NCI-H69 (cell line): ENCODE measurements around the gene PKP1.

ENCODE experiments used
- DNase-seq: peaks from one replicate; lab custom pipeline; 2025; lab: John Stamatoyannopoulos, UW

Gene PKP1

DNA sequence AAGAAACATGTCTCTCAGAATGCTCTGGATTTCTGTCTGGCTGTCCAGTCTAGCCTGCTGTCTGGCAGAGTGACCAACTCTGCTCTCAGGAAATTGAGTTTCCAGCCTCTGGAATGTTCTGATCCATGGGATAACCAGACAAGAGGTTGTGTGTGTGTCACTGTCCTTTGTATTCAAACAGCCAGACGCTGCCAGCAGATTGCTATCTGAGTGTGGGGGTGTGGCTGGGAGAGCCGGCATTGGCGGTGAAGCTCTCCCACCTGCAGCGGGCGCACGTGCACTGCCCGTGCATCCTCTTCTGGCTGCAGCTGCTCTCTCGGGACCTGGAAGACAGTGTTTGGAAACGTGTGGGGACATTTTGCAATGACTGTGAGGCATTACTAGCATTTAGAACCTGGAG lies 26.1 kb downstream of the PKP1 start:
- DNase-seq, result peak; percentile 95

DNA sequence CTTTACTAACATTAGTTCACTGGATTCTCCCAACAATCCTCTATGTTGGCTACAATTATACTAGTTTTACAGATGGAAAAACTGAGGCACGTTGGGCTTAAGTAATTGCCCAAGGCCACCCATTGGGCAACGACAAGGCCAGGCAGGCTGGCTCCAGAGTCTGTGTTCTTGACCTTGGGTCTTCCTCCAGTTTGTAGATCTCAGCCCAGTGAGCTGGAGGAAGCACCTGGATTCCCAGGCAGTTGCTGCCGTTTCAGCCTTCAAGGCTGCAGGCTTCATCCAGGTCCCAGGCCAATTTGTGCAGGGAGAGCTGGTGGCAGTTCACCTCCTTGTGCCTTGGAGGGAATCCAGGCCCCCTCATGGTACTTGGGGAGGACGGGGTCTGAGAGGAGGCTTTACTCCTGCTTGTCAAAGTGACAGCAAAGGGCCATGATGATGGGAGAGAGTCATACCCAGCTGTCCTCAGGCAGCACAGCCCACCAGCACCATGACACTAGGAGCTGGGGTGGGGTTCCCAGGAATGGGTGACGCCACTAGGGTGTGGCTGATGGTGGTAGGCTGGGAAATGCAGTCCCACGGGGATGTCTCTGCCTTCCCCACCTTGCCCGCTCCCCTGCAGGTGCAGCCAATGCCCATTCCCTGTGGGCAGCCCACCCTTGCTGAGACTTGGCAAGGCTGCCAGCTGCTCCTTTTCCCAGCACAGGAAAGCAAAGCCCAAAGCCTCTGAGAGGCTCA lies 27.1 kb downstream of the PKP1 start:
- DNase-seq, result peak; percentile 61

DNA sequence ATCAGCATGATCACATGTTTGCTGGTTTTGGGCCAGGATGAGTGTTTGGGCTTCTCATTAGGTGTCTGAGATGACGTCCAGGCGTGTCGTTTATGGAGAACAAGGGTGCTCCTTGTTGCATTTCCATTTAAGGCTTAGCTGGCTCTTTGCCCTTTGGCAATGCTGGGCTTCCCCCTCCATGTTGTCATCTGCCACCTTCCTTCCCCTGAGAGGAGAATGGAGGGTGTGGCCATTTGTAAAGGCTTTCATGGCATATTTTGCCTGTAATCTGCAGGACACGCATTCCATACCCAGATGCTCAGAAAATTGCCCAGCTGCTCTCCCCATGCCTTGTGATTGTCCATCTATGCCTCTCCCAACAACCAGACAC lies 27.7 kb downstream of the PKP1 start:
- peak; percentile 96 for DNase-seq

DNA sequence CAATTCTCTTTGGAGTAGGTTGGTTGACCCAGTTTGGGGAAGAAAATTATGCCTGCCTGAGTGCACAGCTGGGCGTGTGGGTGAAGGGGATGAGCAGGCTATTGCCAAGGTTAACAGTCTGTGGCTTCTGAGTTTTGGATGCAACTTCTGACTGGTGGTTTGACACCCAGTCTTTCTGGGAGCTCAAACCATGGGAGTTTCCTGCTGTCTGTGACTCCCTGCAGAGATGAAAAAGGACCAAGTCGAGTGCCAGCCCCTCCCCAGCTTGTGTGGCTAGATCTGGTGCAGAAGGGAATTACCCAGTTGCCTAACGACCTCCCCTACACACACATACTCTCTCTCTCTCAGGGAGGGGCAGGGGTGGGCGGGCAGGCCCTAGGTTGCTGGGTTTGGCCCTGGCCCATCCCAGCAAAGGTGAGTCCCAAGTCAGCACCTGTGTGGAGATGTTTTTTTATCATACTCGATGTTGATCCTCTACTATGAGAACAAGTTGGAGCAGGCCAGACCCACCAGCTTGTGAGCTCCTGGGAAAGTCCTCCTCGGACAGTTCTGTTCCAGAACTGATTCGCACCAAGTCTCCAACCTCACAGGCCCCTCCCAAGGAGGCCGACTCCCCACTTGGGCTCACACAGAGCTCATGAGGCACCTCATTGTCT lies 28.2 kb downstream of the PKP1 start:
- no peak for DNase-seq

DNA sequence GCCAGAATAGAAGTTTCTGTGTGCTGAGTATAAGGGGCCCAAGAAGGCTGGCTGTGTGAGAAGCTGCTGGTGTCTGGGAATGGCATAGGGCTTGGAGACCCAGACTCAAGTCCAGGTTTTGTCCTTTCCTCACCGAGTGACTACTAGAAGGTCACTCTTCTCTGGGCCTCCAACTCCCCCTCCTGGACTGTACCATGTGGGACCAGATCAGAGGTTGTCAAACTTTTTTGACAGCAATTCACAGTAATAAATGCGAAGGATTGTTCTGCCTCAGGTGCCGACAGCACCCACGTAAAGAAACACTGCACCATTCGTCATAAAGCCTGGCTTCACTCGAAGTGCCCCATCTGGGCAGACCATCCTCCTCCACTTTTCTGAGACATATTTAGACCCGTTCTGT lies 29.0 kb downstream of the PKP1 start:
- DNase-seq, result no peak

DNA sequence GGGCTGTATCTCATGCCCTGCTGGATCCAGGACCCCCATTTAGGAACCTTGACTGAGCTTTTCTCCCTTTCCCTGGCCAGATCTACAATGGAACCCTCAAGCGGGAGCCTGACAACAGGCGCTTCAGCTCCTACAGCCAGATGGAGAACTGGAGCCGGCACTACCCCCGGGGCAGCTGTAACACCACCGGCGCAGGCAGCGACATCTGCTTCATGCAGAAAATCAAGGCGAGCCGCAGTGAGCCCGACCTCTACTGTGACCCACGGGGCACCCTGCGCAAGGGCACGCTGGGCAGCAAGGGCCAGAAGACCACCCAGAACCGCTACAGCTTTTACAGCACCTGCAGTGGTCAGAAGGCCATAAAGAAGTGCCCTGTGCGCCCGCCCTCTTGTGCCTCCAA lies 29.8 kb downstream of the PKP1 start:
- no peak for DNase-seq

DNA sequence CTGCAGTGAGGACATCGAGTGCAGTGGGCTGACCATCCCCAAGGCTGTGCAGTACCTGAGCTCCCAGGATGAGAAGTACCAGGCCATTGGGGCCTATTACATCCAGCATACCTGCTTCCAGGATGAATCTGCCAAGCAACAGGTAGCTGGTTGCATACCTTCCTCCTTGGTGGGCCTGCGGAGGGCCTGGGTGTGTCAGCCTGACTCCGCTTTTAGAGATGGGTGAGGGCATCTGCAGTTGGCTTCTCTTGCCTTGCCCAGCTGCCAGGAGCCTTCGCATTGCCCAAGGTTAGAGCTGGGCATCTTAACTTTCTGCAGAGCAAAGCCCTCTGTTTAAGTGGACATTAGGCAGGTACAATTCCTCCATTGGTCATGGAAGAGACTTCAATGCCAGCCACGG lies 33.2 kb downstream of the PKP1 start:
- no peak for DNase-seq

DNA sequence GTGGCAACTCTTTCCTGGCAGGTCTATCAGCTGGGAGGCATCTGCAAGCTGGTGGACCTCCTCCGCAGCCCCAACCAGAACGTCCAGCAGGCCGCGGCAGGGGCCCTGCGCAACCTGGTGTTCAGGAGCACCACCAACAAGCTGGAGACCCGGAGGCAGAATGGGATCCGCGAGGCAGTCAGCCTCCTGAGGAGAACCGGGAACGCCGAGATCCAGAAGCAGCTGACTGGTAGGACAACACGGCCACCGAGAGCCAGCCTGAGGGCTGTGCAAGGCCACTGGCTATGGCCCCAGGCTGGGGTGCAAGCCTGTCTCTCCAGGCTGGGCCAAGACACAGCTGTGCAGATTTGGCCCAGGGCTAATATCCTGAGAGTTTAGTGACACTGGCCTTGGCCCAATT lies 34.2 kb downstream of the PKP1 start:
- DNase-seq, result no peak

DNA sequence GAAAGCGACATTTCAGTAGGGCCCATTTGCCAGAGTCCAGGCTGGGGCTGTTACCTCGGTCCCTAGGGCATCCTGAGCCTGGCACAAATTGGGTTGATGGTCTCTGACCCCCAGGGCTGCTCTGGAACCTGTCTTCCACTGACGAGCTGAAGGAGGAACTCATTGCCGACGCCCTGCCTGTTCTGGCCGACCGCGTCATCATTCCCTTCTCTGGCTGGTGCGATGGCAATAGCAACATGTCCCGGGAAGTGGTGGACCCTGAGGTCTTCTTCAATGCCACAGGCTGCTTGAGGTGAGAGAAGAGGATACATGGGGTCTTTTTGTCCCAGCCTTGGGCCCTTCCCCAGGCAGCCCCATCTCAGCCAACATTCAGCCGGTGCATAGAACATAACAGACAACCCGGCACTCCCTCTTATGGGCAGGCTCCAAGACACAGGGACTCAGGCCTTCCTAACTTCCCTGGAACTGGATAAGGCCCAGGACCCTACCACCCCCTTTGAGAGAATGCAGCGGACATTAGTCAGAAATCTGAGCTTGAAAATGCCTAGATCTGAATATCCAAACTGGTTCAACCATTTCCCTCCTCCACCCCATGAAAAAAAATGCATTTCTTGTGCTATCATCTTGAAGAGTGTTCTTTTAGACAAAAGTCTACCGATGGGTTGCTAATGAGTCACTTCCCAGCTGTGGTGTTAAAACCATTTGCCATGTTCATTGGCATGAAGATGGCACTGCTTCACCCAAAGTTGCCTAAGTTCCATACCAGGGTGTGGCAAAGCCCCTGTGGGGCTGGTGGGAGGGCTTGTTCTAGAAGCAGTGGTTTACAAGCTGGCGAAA lies 35.4 kb downstream of the PKP1 start:
- no peak for DNase-seq

DNA sequence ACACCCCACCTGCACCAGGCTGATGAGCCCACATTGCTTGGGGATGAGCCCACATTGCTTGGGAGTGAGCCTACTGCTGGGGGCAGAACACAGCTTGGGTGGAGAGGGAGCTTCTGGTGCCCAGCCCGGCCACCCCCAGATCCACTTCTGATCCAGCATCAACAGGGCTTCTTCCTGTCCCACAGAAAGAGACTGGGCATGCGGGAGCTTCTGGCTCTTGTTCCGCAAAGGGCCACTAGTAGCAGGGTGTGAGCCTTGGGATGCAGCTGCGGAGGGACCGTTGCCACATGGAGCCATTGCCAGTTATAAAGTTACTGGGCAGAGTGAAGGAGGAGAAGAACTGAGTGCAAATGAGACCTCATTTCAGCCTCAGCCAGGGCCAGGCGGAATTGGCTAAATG lies 36.3 kb downstream of the PKP1 start:
- no peak for DNase-seq

DNA sequence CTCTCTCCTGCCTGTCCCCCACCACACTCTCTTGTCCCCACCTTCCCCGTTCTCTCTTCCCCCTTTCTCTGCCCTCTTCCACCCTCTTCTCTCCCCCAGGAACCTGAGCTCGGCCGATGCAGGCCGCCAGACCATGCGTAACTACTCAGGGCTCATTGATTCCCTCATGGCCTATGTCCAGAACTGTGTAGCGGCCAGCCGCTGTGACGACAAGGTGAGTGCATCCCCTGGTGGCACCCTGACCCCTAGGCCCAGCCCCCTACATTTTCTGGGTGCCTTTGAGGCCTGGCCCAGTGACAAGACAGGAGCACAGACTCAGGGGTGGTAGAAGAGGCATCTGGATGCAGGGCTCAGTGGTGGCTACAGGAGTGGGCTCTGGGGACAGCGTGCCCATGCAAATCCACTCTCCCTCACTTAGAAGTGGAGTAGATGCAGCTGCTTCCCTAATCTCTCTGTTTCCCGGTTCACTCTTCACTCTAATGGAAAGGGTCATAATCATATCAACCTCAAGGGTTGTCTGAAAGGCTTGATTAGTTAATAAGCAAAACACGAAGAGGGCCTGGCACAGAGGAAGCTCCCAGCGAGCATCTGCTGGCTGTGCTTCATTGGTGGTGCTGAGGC lies 37.0 kb downstream of the PKP1 start:
- DNase-seq, result no peak

DNA sequence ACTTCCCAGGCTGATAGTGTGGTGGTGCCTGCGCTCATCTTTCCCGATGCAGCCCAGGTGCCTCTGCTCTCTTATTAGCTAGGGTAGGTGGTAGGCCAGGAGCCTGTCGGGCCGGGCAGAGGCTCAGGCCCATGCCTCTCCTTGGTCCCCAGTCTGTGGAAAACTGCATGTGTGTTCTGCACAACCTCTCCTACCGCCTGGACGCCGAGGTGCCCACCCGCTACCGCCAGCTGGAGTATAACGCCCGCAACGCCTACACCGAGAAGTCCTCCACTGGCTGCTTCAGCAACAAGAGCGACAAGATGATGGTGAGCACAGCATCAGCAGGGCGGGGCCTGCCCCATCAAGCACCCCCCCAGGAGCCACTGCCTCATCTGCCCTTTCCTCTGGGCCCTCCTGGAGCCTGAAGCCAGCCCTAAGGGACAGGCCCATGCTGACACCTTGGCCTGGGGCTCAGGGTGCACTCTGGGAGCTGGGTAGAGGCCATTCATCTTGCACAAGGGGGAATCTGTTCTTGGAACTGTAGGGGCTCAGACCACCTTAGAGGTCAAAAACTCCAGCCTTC lies 38.6 kb downstream of the PKP1 start:
- DNase-seq, result no peak

DNA sequence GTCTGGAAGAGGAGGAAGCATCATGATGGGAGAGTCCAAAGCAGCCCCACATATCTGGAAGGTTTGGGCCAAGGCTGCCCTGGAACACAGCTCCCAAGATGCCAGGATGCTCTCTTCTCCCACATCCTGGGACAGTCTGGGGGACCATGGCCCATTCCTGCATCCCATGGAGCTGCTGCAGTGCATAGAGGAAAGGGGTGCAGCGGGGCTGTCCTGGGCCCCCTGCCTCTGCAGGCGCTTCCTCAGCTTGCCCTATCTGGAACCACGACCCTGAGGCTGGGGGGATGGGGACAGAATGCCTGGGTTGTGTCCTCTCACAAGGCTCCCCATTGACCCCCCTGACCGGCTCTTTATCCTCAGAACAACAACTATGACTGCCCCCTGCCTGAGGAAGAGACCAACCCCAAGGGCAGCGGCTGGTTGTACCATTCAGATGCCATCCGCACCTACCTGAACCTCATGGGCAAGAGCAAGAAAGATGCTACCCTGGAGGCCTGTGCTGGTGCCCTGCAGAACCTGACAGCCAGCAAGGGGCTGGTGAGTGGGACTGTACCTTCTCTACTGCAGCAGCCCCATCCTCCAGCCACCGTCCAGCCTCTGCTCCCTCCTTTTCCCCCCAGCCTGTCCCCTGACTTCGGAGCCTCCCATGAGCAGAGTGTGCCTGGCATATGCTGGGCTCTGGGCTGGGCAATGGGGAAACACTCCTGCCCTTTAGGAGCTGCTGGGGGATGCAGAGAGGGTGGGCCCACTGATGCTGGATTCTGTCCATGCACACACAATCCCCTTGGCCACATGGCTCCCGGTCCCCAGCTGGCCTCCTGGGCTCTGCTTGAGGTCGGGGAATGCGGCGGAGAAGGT lies 39.6 kb downstream of the PKP1 start:
- DNase-seq, result no peak

DNA sequence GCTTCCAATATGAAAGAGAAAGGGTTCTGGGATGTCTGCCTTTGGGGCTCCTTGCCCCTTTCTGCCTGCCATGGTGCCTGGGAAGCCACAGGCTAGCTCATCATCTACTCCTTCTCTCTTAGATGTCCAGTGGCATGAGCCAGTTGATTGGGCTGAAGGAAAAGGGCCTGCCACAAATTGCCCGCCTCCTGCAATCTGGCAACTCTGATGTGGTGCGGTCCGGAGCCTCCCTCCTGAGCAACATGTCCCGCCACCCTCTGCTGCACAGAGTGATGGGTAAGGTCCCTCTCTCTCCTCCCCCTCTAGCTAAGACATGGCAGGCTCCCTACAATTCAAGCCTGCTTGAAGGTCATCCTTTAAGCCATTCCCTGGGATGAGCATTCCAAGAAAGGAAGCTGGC lies 41.0 kb downstream of the PKP1 start:
- DNase-seq, result no peak

DNA sequence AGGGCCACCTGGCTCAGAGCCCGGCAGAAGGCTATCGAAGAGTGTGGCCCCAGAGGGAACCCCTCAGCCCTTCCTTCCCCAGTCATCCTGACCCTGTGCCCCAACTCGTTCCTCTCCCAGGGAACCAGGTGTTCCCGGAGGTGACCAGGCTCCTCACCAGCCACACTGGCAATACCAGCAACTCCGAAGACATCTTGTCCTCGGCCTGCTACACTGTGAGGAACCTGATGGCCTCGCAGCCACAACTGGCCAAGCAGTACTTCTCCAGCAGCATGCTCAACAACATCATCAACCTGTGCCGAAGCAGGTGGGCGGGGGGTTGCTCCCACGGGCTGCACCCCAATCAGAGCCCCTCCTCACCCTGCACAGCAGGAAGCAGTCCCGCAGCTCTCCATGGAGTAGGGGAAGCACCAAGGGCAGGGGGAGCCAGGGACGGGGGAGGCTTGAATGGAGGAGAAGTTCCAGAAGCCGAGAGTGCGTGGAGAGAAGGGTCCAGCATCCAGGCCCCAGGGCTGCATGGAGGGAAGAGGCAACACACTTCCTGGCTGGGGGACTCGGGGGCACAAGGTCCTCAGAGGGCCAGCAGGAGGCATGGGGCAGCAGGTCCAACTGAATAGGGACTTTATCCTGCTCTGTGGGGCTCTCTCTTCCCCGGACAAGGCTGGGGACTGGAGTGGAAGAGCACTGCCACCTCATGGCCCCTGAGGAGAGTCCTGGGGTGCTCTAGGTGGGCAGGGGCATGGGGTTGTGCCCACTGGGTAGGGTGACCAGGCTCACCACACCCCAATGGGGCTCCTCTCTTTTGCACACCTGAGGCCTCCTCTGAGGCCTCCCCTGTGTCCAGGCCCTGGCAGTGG lies 41.7 kb downstream of the PKP1 start:
- no peak for DNase-seq

DNA sequence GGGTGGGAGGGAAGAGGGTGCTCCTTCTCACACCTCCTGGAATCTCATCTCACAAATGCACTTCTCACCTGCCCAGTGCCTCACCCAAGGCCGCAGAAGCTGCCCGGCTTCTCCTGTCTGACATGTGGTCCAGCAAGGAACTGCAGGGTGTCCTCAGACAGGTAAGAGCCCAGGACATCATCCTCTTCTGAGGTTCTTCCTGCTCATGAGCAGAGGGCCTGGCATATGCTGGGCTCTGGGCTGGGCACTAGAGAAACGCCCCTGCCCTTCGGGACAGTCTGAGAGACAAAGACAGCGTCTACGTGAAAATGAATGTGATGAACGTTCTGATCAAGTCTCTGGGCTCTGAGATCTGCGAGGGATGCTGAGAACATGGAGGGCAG lies 42.4 kb downstream of the PKP1 start:
- no peak for DNase-seq

DNA sequence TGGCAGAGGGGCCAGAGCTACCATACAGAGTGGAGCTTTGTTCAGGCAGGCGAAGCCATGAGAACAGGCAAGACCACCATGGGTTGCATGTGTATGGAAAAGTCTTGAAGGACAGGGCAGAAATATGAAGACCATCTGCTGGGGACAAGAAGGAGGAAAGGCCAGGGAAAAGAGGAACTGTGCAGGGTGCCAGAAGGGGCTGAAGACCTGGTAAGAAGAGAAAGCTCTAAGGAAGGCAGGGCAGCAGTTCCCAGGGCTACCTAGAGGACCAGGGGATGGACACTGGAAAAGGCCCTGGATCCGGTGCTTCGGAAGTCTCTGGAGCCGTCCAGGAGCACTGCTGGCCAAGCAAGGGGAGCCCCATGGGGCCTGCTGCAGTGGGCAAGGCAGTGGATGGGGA lies 43.4 kb downstream of the PKP1 start:
- DNase-seq, result no peak

DNA sequence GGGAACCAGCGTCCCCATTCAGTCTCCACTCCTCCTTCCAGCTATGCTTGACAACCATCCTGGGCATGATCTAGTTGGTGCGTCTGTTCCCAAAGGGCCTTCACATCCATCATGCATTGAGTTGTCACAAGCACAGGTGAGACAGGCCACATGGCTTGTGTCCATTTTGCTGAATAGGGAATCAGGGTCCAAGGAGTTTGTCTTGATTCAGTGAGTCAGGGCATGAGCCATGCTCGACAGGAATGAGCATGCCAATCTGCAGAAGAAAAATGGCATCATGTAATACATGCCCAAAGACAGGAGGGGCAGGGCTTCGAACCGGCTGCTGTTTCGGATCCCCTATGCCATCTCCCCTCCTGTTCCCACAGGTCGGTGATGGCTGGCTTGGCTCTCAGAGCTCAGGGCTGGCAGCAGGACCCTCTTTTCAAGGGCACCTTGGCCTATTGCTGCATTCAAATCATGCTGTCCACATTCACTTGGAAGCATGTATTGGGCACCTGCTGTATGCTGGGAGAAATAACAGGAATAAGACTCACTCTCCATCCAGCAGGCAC lies 44.5 kb downstream of the PKP1 start:
- no peak for DNase-seq

DNA sequence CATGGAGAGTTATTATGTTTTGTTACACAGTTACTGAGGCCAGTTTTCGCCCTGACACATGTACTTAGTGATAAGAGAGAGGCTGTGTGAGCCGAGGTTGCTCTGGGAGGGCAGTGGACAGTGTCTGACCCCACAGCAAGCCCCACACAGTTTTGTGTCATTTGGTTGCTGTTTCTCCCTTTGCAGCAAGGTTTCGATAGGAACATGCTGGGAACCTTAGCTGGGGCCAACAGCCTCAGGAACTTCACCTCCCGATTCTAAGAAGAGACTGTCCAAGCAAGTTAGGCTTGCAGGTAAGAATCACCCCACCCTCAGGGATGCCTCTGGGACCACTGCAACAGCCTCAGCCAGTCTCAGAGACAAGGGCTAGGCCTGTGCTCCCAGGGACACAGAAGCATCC lies 45.3 kb downstream of the PKP1 start:
- no peak for DNase-seq

DNA sequence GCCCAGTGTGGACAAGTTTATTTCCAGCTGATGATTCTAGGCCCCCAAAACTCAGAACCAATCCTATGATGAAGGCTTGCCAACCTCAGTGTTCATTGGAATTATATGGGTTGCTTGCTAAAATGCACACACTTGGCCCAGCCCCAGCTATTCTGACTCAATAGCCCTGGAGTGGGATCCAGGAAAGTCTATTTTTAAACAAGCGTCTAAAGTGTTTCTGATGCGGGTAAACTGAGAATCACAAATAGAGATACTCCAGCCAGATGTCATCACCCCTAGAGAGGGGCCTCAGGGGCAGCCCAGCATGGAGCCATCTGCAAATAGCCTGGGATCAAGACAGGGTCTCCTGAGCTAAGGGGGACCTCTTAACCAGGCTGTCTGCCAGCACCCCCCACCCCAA lies 46.0 kb downstream of the PKP1 start:
- DNase-seq, result no peak
